SH-SY5Y (cell line): ENCODE measurements around the gene LPO.

Experiments
- GATA2 ChIP-seq: IDR thresholded peaks from 2 replicates; pipeline ENCODE4 v1.6.1; 2011; ENCODE audit warnings: mild to moderate bottlenecking, low read depth, low read length
- GATA3 ChIP-seq: IDR thresholded peaks from 2 replicates; pipeline ENCODE4 v1.6.1; 2011; ENCODE audit warnings: low read depth, mild to moderate bottlenecking, low read length, moderate library complexity

LPO gene

DNA sequence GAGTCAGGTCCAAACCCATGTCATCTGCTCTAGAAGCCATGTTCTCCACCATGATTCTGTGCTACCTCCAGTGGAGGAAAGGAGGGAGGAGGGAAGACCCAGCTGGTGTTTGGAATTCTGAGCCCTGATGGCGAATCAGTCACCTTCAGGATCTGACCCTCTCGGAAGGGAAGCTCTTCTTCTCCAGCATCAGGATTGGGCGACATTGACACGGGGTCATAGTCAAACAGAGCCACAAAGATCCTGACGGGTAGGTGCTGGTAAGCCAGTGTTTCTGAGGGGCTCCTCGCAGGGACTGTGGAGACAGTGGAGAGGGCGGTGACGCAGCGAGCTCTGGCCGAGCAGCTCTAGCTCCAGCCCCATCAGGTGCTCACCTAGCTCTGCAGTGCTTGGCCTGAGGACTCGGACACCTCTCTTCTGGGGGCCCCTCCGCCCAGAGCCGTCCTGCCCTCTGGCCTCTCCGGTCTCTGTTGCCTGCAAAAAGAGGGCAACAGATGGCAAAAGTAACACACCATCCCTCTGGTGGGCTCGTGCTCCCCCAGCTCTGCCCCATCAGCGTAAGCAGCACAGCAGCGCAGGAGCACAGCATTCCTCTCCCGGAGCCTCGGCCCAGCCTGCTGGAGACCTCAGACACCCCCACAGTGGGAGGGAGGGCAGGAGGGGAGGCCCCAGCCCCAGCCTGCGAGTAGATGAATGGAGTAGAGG, 69.2 kb downstream of the LPO start:
- TF ChIP-seq GATA2: no peak
- no peak for TF ChIP-seq GATA3

DNA sequence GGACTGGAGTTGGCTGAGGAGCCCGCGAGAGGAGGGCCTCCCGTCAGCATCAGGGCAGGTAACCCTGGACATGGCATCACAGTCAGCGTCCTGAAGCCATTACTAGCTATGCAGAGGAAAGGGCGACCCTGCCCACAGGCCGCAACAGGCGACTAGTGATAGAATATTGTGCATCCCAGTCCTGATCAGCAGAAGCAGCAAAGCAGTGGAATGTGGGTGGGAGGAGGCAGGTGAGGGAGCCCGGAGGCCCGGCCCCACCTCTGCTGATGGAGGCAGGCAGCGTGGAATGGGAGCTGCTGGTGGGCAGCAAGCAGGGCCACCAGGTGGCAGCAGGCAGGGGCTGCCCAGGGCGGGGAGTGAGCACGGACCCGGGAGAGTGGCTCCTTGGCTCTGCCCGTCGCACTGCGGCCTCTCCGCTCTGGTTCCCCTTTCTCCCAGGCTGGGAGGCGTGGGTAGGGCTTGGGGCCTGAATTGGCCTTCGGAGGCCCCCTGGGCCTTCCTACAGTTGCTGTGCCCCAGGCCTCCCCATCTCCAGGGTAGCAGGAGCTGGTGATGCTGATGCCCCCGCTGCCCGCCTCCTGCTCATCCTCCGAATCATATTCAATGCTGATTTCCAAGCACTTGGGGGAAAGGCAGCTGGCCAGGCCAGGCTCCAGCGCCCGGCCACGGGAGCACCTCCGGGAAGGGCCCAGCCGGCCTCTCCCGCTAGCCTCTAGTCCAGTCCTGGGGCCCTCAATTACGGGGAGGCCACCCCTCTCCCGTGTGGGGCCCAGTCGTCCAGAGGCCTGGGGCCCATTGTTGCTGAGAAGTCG, 70.0 kb downstream of the LPO start:
- no peak for TF ChIP-seq GATA3
- TF ChIP-seq GATA2: no peak

- TF ChIP-seq GATA2 (no peak), GATA3 (no peak)
Observed at GRCh38 chr17:58308985-58309917, 70.9 kb downstream of the LPO start.

DNA sequence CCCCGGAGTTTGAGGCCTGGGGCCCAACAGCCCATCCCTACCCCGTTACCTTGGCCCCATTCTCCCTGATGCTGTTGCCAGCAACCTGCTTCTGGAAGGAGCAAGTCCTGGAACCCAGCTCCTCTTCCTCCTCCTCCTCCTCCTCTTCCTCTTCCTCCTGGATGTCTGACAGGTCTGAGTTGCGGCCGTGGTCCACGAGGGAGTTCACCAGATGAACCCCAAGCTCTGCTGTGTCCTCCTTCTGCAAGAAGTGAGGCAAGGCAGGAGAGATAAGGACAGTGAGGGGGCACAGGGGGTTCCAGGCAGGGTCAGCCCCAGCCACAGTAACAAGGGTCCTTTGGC, 71.5 kb downstream of the LPO start:
- no peak for TF ChIP-seq GATA3
- TF ChIP-seq GATA2: no peak

- TF ChIP-seq GATA2 (no peak), GATA3 (no peak)
Observed at GRCh38 chr17:58310511-58311428, 72.4 kb downstream of the LPO start.

- TF ChIP-seq GATA3 (no peak), GATA2 (no peak)
Observed at GRCh38 chr17:58311429-58311894, 73.1 kb downstream of the LPO start.

- no peak for TF ChIP-seq GATA2
- no peak for TF ChIP-seq GATA3
Observed at GRCh38 chr17:58312021-58312630, 73.7 kb downstream of the LPO start.

DNA sequence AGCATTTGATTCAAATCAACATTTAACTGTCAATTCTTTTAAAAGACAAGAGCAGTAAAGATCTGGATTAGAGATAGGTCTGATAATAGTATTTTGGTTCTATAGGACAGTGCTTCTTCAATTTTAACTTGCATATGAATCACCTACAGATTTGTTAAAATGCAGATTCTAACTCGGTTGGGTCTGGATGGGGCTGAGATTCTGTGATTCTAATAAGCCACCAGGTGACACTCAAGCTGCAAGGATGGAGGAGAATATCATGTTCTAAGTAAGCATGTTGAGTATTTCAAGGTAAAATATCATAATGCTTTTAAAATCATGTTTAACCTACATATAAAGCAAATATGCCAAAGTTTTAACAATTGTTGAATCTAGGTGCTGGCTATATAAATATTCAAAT, 74.4 kb downstream of the LPO start:
- TF ChIP-seq GATA2 (no peak), GATA3 (no peak)

- TF ChIP-seq GATA3: no peak
- TF ChIP-seq GATA2: no peak
Observed at GRCh38 chr17:58313815-58314705, 75.7 kb downstream of the LPO start.

- TF ChIP-seq GATA2: no peak
- TF ChIP-seq GATA3: no peak
Observed at GRCh38 chr17:58314706-58315015, 76.3 kb downstream of the LPO start.

GRCh38 chr17:58315281-58315711, 76.9 kb downstream of the LPO start:
- TF ChIP-seq GATA3 (no peak), GATA2 (no peak)

DNA sequence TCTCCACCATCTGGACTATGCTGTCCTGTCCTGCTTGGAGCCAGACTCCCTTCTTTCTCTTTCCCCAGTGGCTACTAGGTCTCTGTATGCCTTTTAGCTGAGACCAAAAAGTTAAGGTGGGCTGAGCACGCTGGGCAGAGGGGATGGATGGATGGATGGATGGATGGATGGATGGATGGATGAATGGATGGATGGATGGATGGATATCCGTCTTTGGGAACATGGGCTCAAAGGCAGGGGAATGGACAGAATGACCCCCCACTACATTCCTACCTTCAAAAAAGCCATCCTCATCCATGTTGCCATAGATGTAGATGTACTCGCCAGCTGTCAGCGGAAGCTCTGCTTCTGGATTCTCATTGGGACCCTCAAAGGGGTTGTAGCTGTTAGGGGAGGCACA, 77.4 kb downstream of the LPO start:
- no peak for TF ChIP-seq GATA3
- no peak for TF ChIP-seq GATA2
